Heart left ventricle (tissue), 16 donors: ENCODE results near the gene SEM1. TPM values are rescaled to one million over a fixed set of nuclear protein-coding genes. Genes with fewer than 3 reads are reported as not detected.

Experiments
- ATAC-seq, 4 donors: fragments of 200-7000 bp; cut with Tn5 transposase; one replicate each; pipeline ENCODE4 v1.9.1; 2020 to 2022; ENCODE audit warnings: moderate library complexity in 4 of 4, mild to moderate bottlenecking in 3 of 4, moderate number of reproducible peaks in 1 of 4
- DNase-seq, 5 donors: peaks; one replicate each; pipeline ENCODE4 v3.0.0-alpha.2; 2020
- H3K27ac ChIP-seq, 12 donors: fragments of 200-600 bp; sonication (generic) in 4 of 12; one replicate each; pipeline versions ENCODE4 v1.5.0 to v1.8.0; 2016 to 2022; ENCODE audit warnings: mild to moderate bottlenecking in 2 of 12
- H3K27me3 ChIP-seq, 9 donors: fragments of 200-600 bp; sonication (generic) in 2 of 9; one replicate each; pipeline versions ENCODE4 v1.5.1 to v1.8.0; 2016 to 2022; ENCODE audit warnings: mild to moderate bottlenecking in 3 of 9
- H3K36me3 ChIP-seq, 9 donors: fragments of 200-600 bp; sonication (generic) in 2 of 9; one replicate each; pipeline versions ENCODE4 v1.5.0 to v1.8.0; 2018 to 2022; ENCODE audit warnings: mild to moderate bottlenecking in 2 of 9
- H3K4me1 ChIP-seq, 12 donors: fragments of 200-600 bp; sonication (generic) in 4 of 12; one replicate each; pipeline versions ENCODE4 v1.5.0 to v1.8.0; 2016 to 2022; ENCODE audit warnings: mild to moderate bottlenecking in 3 of 12
- H3K4me3 ChIP-seq, 12 donors: fragments of 200-600 bp; sonication (generic) in 4 of 12; one replicate each; pipeline versions ENCODE4 v1.5.0 to v1.8.0; 2017 to 2022; ENCODE audit warnings: mild to moderate bottlenecking in 9 of 12, moderate library complexity in 4 of 12
- H3K9me3 ChIP-seq, 12 donors: fragments of 200-600 bp; sonication (generic) in 4 of 12; one replicate each; pipeline versions ENCODE4 v1.5.0 to v1.8.0; 2016 to 2022; ENCODE audit warnings: mild to moderate bottlenecking in 1 of 12
- POLR2A ChIP-seq, 2 donors: fragments of 450-650 bp; IDR thresholded peaks; one replicate each; pipeline ENCODE4 v1.6.1; 2017; ENCODE audit warnings: antibody characterized with exemption in 2 of 2, mild to moderate bottlenecking in 2 of 2, moderate library complexity in 2 of 2
- WGBS, 4 donors: extraction: QIAGEN DNeasy Blood & Tissue Kit in 2 of 4; methylation state at CpG; one replicate each; pipeline versions ENCODE4 v1.1.5 to v1.1.7; 2013 to 2018; 5-methylcytosine and 5-hydroxymethylcytosine counted together
- intact Hi-C, 10 donors: fragments of 100-400 bp; cut with DNase I; formaldehyde crosslinking; loops; one replicate each; pipeline versions ENCODE4 v1.11.1 to v1.14.2; 2022
- polyA plus RNA-seq, 2 donors: library from polyadenylated mRNA; stranded (reverse); fragments of 200-250 nt; gene quantifications; one replicate each; pipeline ENCODE4 v1.2.3, GENCODE V29; 2013
- total RNA-seq, 9 donors: library from RNA; depleted of rRNA in 2 of 9; stranded (reverse); fragments of >200 nt in 2 of 9; fragmentation: NEBNext Ultra II Directional in 3 of 9; extraction: Animal tissue kit (Norgen Biotek cat#: 25700) in 3 of 9; gene quantifications; one replicate each; pipeline versions ENCODE4 v1.1.0 to v1.2.4, GENCODE V29; 2016 to 2023
- TF ChIP-seq, protein P1 (sequence below), 12 donors: fragments of 200-600 bp; sonication (generic) in 4 of 12; IDR thresholded peaks; one replicate each; pipeline versions ENCODE4 v1.5.0 to v1.8.0; 2018 to 2022; ENCODE audit warnings: antibody characterized with exemption in 12 of 12, mild to moderate bottlenecking in 5 of 12
- donor health status: ischemic (EF 13 %, LVEDD 7.1; RV severe dilation, severe dysfunction).
- donor health status: healthy with polysubstance abuse.
- donor health status: DM: no; HTN: yes; CAD: no.
- donor health status: DM: no; HTN: no; CAD: no.
- donor health status: ischemic (EF 25% LVEDD 6.9; RV normal size, moderate dysfunction).
- donor health status: ischemic (EF 25% LVEDD 5.7; RV mildly dilated, moderate dysfunction).
- donor health status: healthy.
- donor health status: DM: yes; HTN: yes; CAD: no.
- donor health status: ischemic (EF 35%, LVEDD 5.7; RV mildly dilated, moderate dysfunction).
- donor health status: nonischemic (EF 11% LVEDD 7.7; RV severe dilation, severe dysfunction).
- donor health status: DM: yes; HTN: yes; CAD: no.
- donor health status: PGD.
- donor health status: ischemic (EF 29% LVEDD 5.4; RV normal size, mild dysfunction).
- donor health status: nonischemic (EF 23%, LVEDD 6.1; RV moderate dilation, normal function).

Gene SEM1
- total and polyA plus RNA-seq, 11 donors, result 25.5 to 157 (median 44.1) TPM

DNA sequence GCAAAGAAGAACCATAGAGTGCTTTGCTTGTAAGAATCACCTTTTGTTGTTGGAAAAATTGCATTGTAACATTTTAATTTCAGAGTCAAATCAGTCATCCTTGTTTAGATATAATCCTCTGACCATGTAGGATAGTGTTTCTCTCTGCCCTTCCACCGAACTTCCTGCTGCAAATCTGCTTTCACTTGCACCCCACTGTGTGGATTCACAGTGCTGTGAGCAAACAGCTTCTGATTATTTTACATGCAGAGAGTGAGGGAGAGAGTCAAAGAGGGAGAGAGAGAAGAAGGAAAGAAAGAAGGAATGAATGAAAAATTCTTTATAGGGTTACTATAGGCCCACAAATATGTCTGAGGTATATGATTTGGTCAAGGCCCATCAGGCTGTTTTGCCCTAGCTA, 30.0 kb upstream of the SEM1 start:
- Histone ChIP-seq H3K9me3 (no peaks in the 10 kb centered on the region), H3K4me3 (no peak overlapping the region), H3K36me3 (no peaks in the 10 kb centered on the region), H3K27ac (no peak overlapping the region), H3K4me1 (no peaks in the 10 kb centered on the region), H3K27me3 (peaks cover 0 to 26% (median 5%) of the 10 kb centered on the region in 9 donors)
- 14 to 30% (median 27%) methylated on average over 1 of the region's 1 CpG for WGBS, 4 donors
- TF ChIP-seq, protein P1, sequence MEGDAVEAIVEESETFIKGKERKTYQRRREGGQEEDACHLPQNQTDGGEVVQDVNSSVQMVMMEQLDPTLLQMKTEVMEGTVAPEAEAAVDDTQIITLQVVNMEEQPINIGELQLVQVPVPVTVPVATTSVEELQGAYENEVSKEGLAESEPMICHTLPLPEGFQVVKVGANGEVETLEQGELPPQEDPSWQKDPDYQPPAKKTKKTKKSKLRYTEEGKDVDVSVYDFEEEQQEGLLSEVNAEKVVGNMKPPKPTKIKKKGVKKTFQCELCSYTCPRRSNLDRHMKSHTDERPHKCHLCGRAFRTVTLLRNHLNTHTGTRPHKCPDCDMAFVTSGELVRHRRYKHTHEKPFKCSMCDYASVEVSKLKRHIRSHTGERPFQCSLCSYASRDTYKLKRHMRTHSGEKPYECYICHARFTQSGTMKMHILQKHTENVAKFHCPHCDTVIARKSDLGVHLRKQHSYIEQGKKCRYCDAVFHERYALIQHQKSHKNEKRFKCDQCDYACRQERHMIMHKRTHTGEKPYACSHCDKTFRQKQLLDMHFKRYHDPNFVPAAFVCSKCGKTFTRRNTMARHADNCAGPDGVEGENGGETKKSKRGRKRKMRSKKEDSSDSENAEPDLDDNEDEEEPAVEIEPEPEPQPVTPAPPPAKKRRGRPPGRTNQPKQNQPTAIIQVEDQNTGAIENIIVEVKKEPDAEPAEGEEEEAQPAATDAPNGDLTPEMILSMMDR (IDR thresholded peaks at IDR 0.05), result no peak
- TF ChIP-seq POLR2A (IDR thresholded peaks at IDR 0.05), result no peak
- intact Hi-C loops, result loop anchor here in 1 of 10 donors (10.0 kb wide), 1 partner anchor 805 kb away; no protein-coding TSS in a partner anchor
- DNase-seq (no peak), ATAC-seq (no peak)

DNA sequence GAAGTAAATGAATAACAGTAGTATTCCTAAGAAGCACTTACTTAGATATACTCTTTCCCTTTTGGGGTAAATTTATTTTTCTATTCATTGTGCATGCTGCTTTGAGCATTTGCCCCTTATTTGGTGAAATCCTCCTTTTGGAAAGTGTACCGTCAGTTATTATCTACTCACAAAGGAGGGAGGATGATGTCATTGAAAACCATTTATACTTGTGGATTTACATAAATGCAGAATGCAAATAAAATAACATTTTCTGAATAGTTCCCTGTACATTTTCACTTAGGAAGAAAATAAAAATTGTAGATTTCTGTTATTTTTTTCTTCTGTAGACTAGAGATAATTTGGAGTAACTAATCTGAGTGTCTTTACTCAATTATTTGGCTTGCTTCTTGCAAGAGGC, 29.5 kb upstream of the SEM1 start:
- no peak overlapping the region for H3K4me3 ChIP-seq
- intact Hi-C loops, result no loop called here
- H3K36me3 ChIP-seq, result no peaks in the 10 kb centered on the region
- peaks cover 0 to 26% (median 6%) of the 10 kb centered on the region in 9 donors for H3K27me3 ChIP-seq
- no peak for ATAC-seq
- no peak for DNase-seq
- no peak overlapping the region for H3K27ac ChIP-seq
- TF ChIP-seq, protein P1 (IDR thresholded peaks at IDR 0.05), result no peak
- TF ChIP-seq POLR2A (IDR thresholded peaks at IDR 0.05), result no peak
- 27 to 36% (median 31%) methylated on average over 1 of the region's 1 CpG for WGBS, 4 donors
- no peaks in the 10 kb centered on the region for H3K9me3 ChIP-seq
- H3K4me1 ChIP-seq, result no peaks in the 10 kb centered on the region

DNA sequence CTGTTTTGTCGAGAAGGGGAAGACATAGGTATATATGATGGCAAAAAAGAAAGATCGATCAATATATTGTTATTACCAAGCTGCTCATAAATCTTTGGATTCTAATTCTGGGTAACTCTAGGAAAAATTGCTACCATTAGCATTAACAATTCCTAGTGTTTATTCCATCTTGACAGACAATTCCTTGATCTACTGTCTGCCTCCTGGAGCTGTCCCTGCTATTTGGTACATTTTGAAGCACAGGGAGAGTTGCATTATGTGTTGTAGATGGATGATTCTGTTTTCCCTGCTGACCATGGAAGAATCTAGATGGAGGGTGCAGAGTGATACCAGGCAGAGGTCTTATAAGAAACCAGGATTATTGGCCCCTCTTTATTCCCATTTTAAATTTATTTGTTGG, 29.1 kb upstream of the SEM1 start:
- TF ChIP-seq POLR2A (IDR thresholded peaks at IDR 0.05), result no peak
- TF ChIP-seq, protein P1 (IDR thresholded peaks at IDR 0.05), result no peak
- H3K4me3 ChIP-seq, result no peak overlapping the region
- intact Hi-C loops, result no loop called here
- H3K27me3 ChIP-seq, result peaks cover 0 to 26% (median 6%) of the 10 kb centered on the region in 9 donors
- H3K9me3 ChIP-seq, result no peaks in the 10 kb centered on the region
- no peaks in the 10 kb centered on the region for H3K36me3 ChIP-seq
- no peak for DNase-seq
- no peak for ATAC-seq
- no peaks in the 10 kb centered on the region for H3K4me1 ChIP-seq
- WGBS, 4 donors, result 82 to 92% (median 86%) methylated on average over 2 of the region's 2 CpGs
- H3K27ac ChIP-seq, result no peak overlapping the region

DNA sequence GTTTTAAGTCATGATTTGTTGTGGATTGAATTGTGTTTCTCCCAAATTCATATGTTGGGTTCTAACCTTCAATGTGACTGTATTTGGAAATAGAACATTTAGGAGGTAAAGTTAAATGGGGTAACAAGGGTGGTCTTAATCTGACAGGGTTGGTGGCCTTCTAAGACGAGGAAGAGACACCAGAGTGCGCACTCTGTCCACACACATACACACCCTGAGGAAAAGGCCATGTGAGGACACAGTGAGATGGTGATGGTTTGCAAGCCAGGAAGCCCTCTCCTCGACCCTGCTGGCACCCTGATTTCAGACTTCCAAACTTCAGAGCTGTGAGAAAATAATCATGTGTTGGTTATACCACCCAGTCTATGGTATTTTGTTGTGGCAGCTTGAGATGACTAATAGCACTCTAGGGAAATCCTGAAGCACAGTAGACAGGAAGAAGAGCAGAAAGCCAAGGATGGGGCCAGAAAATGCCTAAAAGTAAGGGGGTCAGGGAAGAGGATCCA, 28.0 kb upstream of the SEM1 start:
- ATAC-seq, result no peak
- Histone ChIP-seq H3K27me3 (peaks cover 0 to 20% (median 6%) of the 10 kb centered on the region in 9 donors), H3K9me3 (no peaks in the 10 kb centered on the region), H3K27ac (no peak overlapping the region), H3K4me3 (no peak overlapping the region), H3K36me3 (no peaks in the 10 kb centered on the region), H3K4me1 (no peaks in the 10 kb centered on the region)
- intact Hi-C loops, result no loop called here
- no peak for DNase-seq
- no peak for TF ChIP-seq POLR2A (IDR thresholded peaks at IDR 0.05)
- TF ChIP-seq, protein P1 (IDR thresholded peaks at IDR 0.05), result no peak
- WGBS, 4 donors, result 56 to 65% (median 58%) methylated on average over 3 of the region's 3 CpGs
